HG03064 (cell line): Measurements from ENCODE around the gene POLR2B.
"Not testable (repeated sequence)": the region's sequence is repeated elsewhere in the genome, so short reads cannot be mapped to it uniquely, and the experiment has no call there.

Experiments
- ATAC-seq: cut with Tn5 transposase; IDR thresholded peaks from one replicate; pipeline ENCODE4 v1.9.1; 2021; ENCODE audit warnings: low read depth; ENCODE audit not compliant: unreplicated experiment

The POLR2B gene

GRCh38 chr4:56981795-56982201, 3.1 kb downstream of the POLR2B start:
- no peak for ATAC-seq

DNA sequence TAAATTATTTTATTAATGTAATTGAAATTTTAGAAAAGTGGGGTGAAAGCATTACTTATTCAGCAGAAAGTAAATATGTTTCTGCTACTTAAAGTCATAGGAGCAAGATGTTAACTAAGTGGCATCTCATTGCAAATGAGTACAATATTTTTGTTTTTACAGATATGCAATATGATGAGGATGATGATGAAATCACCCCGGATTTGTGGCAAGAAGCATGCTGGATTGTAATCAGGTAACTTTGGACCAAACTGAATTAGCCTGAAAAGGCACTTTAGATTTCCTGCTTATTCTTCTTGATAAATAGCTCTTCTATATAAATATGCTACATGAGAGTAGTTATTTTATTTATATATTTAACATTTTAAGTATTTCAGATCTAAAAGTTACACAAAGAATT, 7.5 kb downstream of the POLR2B start:
- no peak for ATAC-seq

DNA sequence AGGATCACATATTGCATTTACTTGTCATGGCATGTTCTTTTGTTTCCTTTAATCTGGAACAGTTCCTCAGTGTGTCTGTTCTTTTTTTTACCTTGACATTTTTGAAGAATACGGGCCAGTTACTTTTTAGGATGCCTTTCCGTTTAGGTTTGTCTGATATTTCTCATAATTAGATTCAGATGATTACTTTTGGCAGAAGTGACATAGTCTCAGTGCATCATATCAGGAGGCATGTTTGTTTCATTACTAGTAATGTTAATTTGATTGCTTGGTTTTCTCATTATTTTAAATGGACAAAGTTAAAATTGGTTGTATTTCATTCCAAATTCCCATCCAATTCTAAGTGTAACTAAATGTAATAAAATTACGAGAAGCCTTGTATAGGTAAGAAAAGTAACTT, 8.3 kb downstream of the POLR2B start:
- no peak for ATAC-seq

- ATAC-seq = no peak
These were observed 11.6 kb downstream of the POLR2B start for GRCh38 chr4:56990109-56990905.

- ATAC-seq = no peak
These were observed 16.8 kb downstream of the POLR2B start for GRCh38 chr4:56995525-56995924.

- no peak for ATAC-seq
These were observed 21.1 kb downstream of the POLR2B start for GRCh38 chr4:56999751-57000150.

GRCh38 chr4:57013543-57014120, 34.9 kb downstream of the POLR2B start:
- no peak for ATAC-seq

GRCh38 chr4:57018980-57019379, 40.3 kb downstream of the POLR2B start:
- no peak for ATAC-seq

DNA sequence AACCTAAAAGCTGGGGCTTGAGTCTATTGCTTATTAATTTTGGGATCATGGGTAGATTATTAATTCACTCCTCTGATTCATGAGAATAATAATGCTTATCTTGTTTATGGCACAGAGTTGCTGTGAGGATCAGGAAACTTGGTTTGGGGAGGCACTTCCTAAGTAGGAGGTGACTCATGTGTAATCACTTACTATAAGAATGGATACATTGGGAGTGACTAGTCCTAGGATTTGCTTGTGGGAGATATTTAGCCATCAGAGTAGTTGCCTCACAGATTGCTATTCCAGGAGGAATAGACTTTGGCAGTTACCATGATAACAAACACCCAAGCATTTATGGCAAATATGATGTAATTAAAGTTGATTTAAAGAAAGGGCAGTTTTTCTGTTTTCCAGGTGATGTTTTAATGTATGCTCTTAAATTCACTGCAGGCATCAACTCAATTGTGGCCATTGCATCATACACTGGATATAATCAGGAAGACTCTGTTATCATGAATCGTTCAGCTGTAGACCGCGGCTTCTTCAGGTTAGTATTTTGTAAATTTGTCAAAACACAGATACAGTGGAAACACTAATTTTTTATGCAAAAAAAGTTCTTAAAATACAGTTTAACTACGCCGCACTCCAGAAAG, 41.9 kb downstream of the POLR2B start:
- no peak for ATAC-seq

DNA sequence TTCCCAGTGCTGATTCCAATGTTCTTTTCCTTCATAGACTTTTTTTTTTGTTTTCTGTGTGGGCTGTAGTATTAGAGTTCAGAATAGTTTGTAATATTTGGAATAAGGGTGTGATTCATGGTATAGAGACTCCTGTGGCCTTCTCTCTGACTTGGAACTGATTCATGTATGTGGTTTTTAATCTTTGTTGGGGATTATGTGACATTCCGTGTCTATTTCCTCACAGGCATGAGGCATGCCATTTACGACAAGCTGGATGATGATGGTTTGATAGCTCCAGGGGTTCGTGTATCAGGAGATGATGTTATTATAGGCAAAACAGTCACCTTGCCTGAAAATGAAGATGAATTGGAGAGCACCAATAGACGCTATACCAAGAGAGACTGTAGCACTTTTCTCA, 44.4 kb downstream of the POLR2B start:
- no peak for ATAC-seq

- ATAC-seq = no peak
These were observed 55.8 kb downstream of the POLR2B start for GRCh38 chr4:57034520-57034919.

- no peak for ATAC-seq
These were observed 59.4 kb downstream of the POLR2B start for GRCh38 chr4:57037982-57038604.

- ATAC-seq = no peak
These were observed 60.6 kb downstream of the POLR2B start for GRCh38 chr4:57039345-57039744.

GRCh38 chr4:57040510-57040909, 61.8 kb downstream of the POLR2B start:
- ATAC-seq = no peak

GRCh38 chr4:57041020-57041419, 62.3 kb downstream of the POLR2B start:
- no peak for ATAC-seq

DNA sequence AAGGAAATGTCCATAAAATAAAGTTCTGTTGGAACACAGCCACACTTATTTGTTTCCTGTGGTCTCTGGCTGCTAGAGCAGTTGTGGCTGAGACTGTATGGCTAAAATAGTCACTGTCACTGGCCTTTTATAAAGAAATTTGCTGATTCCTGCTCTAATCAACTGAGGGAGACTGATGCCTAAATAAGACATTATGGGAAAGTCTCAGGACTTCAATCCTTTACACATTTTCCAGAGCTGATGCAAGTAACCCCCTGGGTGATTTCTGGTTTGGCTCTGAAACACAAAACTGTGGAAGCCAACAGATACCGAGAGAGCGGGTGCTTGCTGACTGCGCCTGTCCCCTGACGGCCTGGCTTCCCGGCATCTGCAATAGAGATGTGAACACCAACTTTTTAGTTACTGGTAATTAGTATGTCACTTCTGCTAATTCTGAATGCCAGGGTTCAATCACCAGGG, 64.0 kb downstream of the POLR2B start:
- no peak for ATAC-seq

GRCh38 chr4:57043347-57044251, 64.9 kb downstream of the POLR2B start:
- ATAC-seq = no peak

GRCh38 chr4:57044279-57044678, 65.6 kb downstream of the POLR2B start:
- ATAC-seq = no peak

DNA sequence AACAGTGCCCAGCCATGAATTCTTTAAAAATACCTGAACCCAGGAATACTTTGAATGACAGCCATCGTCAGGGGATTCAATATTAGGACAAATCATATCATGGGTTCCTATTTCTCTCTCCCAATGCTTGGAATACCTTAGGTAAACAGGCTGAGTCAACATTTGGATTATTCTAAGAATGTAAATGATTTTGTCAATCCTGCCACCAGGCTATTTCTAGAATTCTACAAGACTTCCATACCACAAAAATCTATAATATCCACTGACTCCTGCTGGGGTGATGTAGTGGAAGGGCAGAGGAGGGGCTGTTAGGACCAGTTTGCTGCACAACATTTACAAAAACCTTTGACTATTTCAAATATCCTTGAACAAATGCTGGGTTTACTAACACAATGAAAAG, 66.3 kb downstream of the POLR2B start:
- ATAC-seq = no peak

GRCh38 chr4:57047046-57047445, 68.3 kb downstream of the POLR2B start:
- ATAC-seq = not testable (repeated sequence)
